Measurements from ENCODE around the gene OGFOD1.

DNA sequence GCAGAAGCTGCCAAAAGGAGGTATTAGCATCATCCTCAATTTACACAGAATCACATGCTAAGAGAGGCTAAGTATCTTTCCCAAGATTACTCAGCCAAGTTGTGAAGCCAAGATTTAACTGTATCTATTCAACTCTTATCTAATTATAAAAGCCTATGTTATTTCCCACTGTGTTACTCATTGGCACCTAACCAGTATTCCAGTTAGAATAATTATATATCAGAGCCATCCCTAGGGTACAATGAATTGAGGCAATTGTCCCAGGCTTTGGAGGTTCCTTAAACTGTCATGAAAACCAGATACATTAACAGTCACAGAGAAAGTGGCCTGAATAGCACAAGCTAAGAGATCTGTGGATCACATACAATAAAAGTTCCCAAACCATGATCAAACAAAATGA lies 15.1 kb upstream of the OGFOD1 start:
- TF ChIP-seq, protein P1, sequence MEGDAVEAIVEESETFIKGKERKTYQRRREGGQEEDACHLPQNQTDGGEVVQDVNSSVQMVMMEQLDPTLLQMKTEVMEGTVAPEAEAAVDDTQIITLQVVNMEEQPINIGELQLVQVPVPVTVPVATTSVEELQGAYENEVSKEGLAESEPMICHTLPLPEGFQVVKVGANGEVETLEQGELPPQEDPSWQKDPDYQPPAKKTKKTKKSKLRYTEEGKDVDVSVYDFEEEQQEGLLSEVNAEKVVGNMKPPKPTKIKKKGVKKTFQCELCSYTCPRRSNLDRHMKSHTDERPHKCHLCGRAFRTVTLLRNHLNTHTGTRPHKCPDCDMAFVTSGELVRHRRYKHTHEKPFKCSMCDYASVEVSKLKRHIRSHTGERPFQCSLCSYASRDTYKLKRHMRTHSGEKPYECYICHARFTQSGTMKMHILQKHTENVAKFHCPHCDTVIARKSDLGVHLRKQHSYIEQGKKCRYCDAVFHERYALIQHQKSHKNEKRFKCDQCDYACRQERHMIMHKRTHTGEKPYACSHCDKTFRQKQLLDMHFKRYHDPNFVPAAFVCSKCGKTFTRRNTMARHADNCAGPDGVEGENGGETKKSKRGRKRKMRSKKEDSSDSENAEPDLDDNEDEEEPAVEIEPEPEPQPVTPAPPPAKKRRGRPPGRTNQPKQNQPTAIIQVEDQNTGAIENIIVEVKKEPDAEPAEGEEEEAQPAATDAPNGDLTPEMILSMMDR (IDR thresholded peaks at IDR 0.05; ENCODE audit: insufficient read depth, low read depth, low read length), result no peak
- no peak for TF ChIP-seq EZH2 (IDR thresholded peaks at IDR 0.05; ENCODE audit: insufficient read depth, low read length)

Measured in astrocyte (in vitro differentiated cells and primary cell).